Hepatocyte (in vitro differentiated cells): ENCODE measurements around the gene EPHB3.

ENCODE experiments used
- CTCF ChIP-seq: fragments of 200-600 bp; sonication (generic); IDR thresholded peaks from 2 replicates; pipeline ENCODE4 v1.5.1; 2016; ENCODE audit warnings: antibody characterized with exemption, mild to moderate bottlenecking; ENCODE audit not compliant: poor library complexity
- EZH2 ChIP-seq: fragments of 200-600 bp; sonication (generic); IDR thresholded peaks from 2 replicates; pipeline ENCODE4 v1.6.1; 2016; ENCODE audit warnings: antibody characterized with exemption, mild to moderate bottlenecking, borderline replicate concordance

GRCh38 chr3:184577546-184577945 is 16.0 kb downstream of the EPHB3 start:
- TF ChIP-seq CTCF (no peak), EZH2 (no peak)
